HEK293 (cell line): ENCODE measurements around the gene SYNDIG1.

Source experiments
- CTCF ChIP-seq: fragments of 450-650 bp; formaldehyde crosslinking; IDR thresholded peaks from 2 replicates; pipeline ENCODE4 v1.5.1; 2016; ENCODE audit warnings: missing biosample characterization, missing genetic modification characterization
- SP2 ChIP-seq: fragments of 450-650 bp; formaldehyde crosslinking; IDR thresholded peaks from 2 replicates; pipeline ENCODE4 v1.5.1; 2016; ENCODE audit warnings: missing biosample characterization, missing genetic modification characterization
- TCF7L2 ChIP-seq: IDR thresholded peaks from 2 replicates; pipeline ENCODE4 v1.6.1; 2011; ENCODE audit warnings: low read depth, mild to moderate bottlenecking, inconsistent platforms, low read length, moderate library complexity, borderline replicate concordance
- ZNF133 ChIP-seq: fragments of 450-650 bp; formaldehyde crosslinking; IDR thresholded peaks from 2 replicates; pipeline ENCODE4 v1.5.1; 2016; ENCODE audit warnings: missing biosample characterization, missing genetic modification characterization
- ZNF777 ChIP-seq: fragments of 450-650 bp; formaldehyde crosslinking; IDR thresholded peaks from 2 replicates; pipeline ENCODE4 v1.5.1; 2017; ENCODE audit warnings: missing biosample characterization, missing genetic modification characterization, borderline replicate concordance
- ZNF785 ChIP-seq: fragments of 450-650 bp; formaldehyde crosslinking; IDR thresholded peaks from 2 replicates; pipeline ENCODE4 v1.5.1; 2016; ENCODE audit warnings: missing biosample characterization, missing genetic modification characterization
- TF ChIP-seq, protein P1 (sequence below): fragments of 450-650 bp; formaldehyde crosslinking; IDR thresholded peaks from 2 replicates; pipeline ENCODE4 v1.5.1; 2017; ENCODE audit warnings: missing biosample characterization, missing genetic modification characterization
- TF ChIP-seq, protein P2 (sequence below): fragments of 450-650 bp; formaldehyde crosslinking; optimal IDR thresholded peaks from 2 replicates; pipeline ENCODE3; 2016; ENCODE audit warnings: missing biosample characterization, mild to moderate bottlenecking, missing genetic modification characterization
- TF ChIP-seq, protein P3 (sequence below): fragments of 450-650 bp; formaldehyde crosslinking; IDR thresholded peaks from 2 replicates; pipeline ENCODE4 v1.5.1; 2016; ENCODE audit warnings: missing biosample characterization, missing genetic modification characterization, borderline replicate concordance
- TF ChIP-seq, protein P4 (sequence below): IDR thresholded peaks from 2 replicates; pipeline ENCODE4 v1.6.1; 2011; ENCODE audit warnings: mild to moderate bottlenecking, low read depth, low read length, borderline replicate concordance

DNA sequence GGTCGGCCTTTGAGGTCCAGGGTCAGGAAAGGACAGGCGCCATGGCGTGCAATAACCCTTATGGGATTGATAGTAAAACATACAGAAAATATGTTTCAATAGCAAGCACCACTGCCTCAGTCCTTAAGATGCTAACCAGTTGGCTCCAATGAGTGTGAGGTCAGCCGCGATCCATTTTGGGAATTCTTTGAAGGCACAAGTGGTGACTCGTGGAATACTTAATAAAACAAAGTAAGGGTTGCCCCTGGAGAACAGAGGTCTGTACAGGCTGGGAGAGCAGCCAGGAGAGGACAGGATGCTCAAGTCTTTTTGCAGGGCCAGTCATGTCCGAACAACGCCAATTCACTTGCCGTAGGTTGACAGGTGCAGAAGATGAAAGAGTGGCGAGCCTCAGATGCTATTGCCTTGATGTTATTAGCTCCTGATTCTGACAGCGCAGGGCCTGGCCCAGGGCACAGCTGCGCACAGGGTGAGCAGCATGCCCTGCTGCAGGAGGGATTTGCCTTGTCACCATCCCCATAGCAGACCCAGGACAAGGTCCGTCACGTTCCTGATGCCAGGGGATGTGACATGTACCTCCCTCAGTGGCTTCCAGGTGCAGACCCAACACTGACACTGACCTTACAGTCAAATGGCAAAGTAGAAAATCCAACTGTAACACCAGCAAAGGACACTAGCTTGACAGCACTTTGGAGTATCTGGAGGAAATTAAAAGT is 21.8 kb downstream of the SYNDIG1 start:
- TF ChIP-seq, protein P1, sequence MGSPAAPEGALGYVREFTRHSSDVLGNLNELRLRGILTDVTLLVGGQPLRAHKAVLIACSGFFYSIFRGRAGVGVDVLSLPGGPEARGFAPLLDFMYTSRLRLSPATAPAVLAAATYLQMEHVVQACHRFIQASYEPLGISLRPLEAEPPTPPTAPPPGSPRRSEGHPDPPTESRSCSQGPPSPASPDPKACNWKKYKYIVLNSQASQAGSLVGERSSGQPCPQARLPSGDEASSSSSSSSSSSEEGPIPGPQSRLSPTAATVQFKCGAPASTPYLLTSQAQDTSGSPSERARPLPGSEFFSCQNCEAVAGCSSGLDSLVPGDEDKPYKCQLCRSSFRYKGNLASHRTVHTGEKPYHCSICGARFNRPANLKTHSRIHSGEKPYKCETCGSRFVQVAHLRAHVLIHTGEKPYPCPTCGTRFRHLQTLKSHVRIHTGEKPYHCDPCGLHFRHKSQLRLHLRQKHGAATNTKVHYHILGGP = no peak
- TF ChIP-seq ZNF133 (tag by site-specific recombination) (no peak), CTCF (tag by site-specific recombination) (no peak), ZNF777 (tag by site-specific recombination) (no peak), TCF7L2 (no peak), SP2 (tag by site-specific recombination) (no peak), ZNF785 (tag by site-specific recombination) (no peak)
- TF ChIP-seq, protein P2, sequence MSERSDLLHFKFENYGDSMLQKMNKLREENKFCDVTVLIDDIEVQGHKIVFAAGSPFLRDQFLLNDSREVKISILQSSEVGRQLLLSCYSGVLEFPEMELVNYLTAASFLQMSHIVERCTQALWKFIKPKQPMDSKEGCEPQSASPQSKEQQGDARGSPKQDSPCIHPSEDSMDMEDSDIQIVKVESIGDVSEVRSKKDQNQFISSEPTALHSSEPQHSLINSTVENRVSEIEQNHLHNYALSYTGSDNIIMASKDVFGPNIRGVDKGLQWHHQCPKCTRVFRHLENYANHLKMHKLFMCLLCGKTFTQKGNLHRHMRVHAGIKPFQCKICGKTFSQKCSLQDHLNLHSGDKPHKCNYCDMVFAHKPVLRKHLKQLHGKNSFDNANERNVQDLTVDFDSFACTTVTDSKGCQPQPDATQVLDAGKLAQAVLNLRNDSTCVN (tag by site-specific recombination) = no peak
- TF ChIP-seq, protein P3, sequence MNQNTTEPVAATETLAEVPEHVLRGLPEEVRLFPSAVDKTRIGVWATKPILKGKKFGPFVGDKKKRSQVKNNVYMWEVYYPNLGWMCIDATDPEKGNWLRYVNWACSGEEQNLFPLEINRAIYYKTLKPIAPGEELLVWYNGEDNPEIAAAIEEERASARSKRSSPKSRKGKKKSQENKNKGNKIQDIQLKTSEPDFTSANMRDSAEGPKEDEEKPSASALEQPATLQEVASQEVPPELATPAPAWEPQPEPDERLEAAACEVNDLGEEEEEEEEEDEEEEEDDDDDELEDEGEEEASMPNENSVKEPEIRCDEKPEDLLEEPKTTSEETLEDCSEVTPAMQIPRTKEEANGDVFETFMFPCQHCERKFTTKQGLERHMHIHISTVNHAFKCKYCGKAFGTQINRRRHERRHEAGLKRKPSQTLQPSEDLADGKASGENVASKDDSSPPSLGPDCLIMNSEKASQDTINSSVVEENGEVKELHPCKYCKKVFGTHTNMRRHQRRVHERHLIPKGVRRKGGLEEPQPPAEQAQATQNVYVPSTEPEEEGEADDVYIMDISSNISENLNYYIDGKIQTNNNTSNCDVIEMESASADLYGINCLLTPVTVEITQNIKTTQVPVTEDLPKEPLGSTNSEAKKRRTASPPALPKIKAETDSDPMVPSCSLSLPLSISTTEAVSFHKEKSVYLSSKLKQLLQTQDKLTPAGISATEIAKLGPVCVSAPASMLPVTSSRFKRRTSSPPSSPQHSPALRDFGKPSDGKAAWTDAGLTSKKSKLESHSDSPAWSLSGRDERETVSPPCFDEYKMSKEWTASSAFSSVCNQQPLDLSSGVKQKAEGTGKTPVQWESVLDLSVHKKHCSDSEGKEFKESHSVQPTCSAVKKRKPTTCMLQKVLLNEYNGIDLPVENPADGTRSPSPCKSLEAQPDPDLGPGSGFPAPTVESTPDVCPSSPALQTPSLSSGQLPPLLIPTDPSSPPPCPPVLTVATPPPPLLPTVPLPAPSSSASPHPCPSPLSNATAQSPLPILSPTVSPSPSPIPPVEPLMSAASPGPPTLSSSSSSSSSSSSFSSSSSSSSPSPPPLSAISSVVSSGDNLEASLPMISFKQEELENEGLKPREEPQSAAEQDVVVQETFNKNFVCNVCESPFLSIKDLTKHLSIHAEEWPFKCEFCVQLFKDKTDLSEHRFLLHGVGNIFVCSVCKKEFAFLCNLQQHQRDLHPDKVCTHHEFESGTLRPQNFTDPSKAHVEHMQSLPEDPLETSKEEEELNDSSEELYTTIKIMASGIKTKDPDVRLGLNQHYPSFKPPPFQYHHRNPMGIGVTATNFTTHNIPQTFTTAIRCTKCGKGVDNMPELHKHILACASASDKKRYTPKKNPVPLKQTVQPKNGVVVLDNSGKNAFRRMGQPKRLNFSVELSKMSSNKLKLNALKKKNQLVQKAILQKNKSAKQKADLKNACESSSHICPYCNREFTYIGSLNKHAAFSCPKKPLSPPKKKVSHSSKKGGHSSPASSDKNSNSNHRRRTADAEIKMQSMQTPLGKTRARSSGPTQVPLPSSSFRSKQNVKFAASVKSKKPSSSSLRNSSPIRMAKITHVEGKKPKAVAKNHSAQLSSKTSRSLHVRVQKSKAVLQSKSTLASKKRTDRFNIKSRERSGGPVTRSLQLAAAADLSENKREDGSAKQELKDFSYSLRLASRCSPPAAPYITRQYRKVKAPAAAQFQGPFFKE = no peak
- TF ChIP-seq, protein P4, sequence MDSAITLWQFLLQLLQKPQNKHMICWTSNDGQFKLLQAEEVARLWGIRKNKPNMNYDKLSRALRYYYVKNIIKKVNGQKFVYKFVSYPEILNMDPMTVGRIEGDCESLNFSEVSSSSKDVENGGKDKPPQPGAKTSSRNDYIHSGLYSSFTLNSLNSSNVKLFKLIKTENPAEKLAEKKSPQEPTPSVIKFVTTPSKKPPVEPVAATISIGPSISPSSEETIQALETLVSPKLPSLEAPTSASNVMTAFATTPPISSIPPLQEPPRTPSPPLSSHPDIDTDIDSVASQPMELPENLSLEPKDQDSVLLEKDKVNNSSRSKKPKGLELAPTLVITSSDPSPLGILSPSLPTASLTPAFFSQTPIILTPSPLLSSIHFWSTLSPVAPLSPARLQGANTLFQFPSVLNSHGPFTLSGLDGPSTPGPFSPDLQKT = no peak
